Gastrocnemius medialis (tissue), 4 donors: Measurements from ENCODE around the gene PRPF40A.

Source experiments
- POLR2A ChIP-seq, 2 donors: fragments of 450-650 bp; IDR thresholded peaks; one replicate each; pipeline ENCODE4 v1.6.1; 2017; ENCODE audit warnings: antibody characterized with exemption in 2 of 2, mild to moderate bottlenecking in 2 of 2, moderate library complexity in 2 of 2
- TF ChIP-seq, protein P1 (sequence below), 5 experiments: fragments of 450-650 bp in 3 of 5; fragments of 200-600 bp in 2 of 5; sonication (generic) in 2 of 5; IDR thresholded peaks in 4 of 5; conservative IDR thresholded peaks in 1 of 5; 1 replicate in 4 of 5; 2 replicates in 1 of 5; pipeline ENCODE4 v1.5.1; 2016 to 2019; ENCODE audit warnings: antibody characterized with exemption in 5 of 5, mild to moderate bottlenecking in 3 of 5, moderate library complexity in 3 of 5

DNA sequence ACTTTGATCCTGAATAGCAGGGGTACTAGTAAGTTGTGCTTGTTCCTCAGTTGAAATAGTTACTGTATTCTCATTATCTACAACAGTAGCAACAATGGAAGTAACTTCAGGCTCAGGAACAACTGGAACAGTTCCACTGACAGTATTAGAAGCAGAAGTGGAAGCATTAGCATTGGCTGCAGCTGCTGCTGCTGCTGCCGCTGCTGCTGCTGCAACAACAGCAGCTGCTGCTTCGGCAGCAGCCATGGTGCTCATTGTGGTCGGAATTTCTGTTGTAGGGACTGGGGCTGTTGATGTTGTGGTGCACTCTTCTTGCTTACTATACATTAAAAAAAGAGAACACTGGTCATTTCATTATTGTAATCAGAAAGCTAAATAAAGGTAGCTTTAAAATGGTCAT is 40.8 kb downstream of the PRPF40A start:
- TF ChIP-seq, protein P1, sequence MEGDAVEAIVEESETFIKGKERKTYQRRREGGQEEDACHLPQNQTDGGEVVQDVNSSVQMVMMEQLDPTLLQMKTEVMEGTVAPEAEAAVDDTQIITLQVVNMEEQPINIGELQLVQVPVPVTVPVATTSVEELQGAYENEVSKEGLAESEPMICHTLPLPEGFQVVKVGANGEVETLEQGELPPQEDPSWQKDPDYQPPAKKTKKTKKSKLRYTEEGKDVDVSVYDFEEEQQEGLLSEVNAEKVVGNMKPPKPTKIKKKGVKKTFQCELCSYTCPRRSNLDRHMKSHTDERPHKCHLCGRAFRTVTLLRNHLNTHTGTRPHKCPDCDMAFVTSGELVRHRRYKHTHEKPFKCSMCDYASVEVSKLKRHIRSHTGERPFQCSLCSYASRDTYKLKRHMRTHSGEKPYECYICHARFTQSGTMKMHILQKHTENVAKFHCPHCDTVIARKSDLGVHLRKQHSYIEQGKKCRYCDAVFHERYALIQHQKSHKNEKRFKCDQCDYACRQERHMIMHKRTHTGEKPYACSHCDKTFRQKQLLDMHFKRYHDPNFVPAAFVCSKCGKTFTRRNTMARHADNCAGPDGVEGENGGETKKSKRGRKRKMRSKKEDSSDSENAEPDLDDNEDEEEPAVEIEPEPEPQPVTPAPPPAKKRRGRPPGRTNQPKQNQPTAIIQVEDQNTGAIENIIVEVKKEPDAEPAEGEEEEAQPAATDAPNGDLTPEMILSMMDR (IDR thresholded peaks at IDR 0.05 in 4 of 5, conservative IDR thresholded peaks at IDR 0.05 in 1 of 5) = no peak
- no peak for TF ChIP-seq POLR2A (IDR thresholded peaks at IDR 0.05)
